Esophagus mucosa (tissue), 1 donor: ENCODE measurements around the gene MIDN. TPM values are rescaled to one million over a fixed set of nuclear protein-coding genes. Genes with fewer than 3 reads are reported as not detected.
"Not testable (repeated sequence)": the region's sequence is repeated elsewhere in the genome, so short reads cannot be mapped to it uniquely, and the experiment has no call there.

Experiments used
- ATAC-seq: fragments of 200-7000 bp; cut with Tn5 transposase; one replicate; pipeline ENCODE4 v1.9.1; 2020
- total RNA-seq: library from RNA; stranded (reverse); gene quantifications from one replicate; pipeline ENCODE4 v1.2.4, GENCODE V29; 2023
- donor health status: DM: yes; HTN: yes; CAD: no.

MIDN gene
- total RNA-seq, 1 donor from 2014 or later = 99.3 TPM

DNA sequence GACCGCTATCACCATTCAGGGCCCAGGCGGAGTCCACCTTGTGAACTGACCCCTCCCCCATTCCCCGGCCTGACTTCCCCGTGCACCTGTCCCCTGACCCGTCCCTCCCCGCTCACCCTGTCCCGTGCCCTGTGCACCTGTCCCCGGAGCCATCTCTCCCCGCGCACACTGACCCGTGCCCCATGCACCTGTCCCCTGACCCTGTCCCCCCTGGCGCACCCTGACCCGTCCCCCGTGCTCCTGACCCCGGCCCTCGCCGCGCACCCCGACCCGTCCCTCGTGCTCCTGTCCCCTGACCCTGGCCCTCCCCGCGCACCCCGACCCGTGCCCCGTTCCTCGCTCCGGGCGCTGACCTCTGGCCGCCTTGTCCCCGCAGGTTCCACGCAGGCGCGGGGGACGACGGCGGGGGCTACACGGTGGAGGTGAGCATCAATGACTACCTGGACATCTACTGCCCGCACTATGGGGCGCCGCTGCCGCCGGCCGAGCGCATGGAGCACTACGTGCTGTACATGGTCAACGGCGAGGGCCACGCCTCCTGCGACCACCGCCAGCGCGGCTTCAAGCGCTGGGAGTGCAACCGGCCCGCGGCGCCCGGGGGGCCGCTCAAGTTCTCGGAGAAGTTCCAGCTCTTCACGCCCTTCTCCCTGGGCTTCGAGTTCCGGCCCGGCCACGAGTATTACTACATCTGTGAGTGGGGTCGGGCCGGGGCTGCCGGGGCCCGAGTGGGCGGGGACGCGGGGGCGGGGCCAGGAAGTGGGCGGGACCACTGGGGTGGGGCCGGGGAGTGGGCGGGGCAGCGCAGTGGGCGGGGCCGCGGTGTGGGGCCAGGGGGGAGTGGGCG, 47.0 kb downstream of the MIDN start:
- no peak for ATAC-seq

DNA sequence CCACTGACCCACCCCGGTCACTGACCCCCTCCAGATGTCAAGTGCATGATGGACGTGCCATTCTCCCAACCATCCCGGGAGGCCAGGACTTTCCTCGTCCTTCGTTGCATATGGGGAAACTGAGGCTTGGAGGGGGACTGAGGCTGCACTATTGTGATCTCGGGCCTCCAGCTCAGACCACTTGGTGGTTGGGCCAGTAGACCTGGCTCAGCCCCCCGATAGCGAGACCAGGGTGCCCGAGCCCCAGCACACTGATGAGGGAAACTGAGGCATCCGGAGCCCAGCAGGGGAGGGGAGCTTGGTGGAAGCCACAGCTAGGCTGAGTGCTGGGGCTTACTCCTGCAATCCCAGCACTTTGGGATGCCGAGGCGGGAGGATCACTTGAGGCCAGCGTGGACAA, 47.7 kb downstream of the MIDN start:
- ATAC-seq = no peak

GRCh38 chr19:1296575-1297271, 48.3 kb downstream of the MIDN start:
- no peak for ATAC-seq

DNA sequence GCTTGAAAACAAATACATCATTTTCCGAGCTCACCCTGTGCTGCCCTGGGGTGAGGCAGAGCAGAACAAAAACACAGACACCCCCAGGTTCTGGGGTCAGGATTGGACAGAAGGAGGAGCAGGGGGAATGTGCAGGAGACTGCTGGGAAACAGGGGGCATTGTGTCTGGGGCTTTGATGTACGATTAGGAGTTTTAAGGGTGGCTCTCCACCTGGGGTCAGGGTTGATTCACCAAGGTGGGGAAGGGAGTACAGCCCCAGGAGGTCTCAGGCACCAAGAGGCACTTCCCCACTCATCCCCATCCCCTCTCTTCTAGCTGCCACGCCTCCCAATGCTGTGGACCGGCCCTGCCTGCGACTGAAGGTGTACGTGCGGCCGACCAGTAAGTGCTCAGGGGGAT, 49.9 kb downstream of the MIDN start:
- no peak for ATAC-seq

GRCh38 chr19:1299801-1300200, 51.4 kb downstream of the MIDN start:
- ATAC-seq = no peak

DNA sequence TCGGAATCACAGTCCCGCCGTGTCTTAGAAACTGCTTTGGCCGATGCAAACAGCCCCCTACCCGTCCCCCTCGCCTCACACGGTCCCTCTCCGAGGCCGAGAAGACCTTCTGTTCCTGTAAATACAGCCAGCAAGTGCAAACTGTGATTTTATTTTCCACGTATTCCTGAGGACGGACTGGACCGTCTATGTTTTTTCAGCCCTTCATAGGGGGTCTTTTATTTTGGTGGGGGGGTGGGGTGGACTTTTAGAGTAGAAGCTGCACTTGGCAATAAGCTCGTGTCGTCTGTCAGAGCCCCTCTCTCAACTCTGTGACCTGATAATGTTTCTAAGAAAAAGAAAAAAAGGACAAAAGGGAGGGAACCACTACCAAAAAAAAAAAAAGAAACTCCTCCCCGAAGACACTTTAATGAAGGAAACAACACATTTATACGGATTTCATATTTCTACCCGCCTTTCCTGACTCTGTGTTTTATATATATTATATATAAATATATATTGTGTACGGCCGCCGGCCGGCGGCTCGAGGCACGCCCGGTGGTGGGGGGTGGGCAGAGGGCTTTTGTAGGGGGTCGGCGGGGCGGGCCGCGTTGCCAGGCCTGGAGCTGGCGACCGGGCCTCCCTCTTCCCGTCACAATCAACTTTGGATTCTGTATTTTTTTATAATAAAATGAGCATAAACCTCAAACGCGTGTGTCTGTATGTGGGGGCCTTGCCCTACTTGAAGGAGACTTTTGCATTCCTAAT, 52.5 kb downstream of the MIDN start:
- no peak for ATAC-seq

DNA sequence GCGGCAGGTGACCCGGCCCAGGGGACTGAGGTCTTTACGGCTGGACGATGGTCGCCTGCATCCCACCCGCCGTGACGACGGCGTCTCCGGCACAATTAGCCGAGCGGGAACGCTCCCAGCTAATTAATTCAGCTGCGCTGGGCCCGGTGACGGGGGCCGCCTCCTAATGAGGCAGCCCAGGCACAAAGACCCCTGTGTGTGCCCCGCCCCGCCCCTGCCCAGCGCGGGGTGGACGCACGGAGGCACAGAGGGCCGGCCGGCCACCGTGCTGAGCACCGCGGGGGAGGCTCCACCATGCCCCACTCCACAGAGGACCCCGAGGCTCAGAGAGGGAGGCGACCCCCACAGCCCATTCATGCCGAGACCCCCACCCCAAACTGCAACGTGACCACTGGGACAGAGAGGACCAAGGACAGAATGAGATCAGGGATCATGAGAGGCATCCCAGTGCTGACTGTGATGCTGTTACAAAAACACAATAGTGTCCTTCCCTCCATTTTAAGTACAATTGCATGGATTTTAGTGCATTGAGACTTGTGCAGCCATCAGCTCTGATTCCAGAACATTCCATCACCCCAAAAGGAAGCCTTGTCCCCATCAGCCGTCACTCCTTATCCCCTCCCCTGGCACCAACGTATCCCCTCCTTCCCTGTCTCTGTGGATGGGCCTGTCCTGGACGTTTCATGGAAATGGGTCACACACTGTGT, 54.3 kb downstream of the MIDN start:
- ATAC-seq = no peak

DNA sequence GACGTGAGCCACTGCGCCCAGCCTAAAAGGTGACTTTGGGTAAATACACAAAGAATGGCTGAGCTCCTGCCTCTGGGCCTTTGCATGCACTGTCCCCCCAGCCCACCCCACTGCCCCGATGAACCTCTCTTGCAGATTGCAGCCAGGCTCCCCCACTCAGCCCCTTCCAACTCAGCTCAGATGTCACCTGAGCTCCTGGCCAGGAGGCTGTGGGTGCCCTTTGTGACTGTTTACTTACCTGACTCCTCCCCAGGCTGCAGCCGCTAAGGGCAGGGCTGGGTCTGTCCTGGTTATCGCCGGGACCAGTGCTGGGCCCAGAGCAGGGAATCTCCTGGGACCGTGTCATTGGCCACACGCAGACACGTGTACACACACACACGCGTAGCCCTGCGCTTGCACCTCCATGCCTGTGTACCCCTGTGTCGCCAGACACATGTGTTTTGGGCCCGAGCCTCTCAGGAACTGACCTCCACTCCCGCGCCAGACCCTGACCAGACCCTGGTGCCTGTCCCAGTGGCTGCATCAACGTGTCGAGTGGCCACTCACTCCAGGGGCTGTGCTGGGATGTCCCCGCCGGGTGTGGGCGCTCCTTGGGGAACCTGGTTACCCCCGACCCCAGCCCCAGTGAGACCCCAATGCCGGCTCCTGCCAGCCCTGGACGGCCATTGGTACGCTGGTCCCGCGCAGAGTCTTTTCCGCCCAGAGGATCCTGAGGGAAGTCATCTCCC, 56.0 kb downstream of the MIDN start:
- ATAC-seq = peak; percentile 8

- not testable (repeated sequence) for ATAC-seq
Measured at GRCh38 chr19:1305354-1305753, 57.0 kb downstream of the MIDN start.

DNA sequence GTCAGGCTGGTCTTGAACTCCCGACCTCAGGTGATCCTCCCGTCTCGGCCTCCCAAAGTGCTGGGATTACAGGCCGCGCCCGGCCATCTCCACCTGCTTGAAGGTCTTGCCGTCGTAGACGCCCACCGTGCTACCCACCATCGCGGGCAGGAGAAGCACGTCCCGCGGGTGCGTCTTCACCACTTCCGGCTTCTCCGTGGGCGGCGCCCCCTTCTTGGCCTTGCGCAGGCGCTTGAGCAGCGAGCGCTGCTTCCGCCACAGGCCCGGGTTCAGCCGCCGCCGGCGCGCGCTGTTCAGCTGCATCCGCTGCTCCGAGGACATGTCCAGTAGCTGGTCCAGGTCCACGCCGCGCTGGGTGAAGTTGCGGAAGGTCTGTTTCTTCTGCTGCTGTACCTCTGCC, 58.9 kb downstream of the MIDN start:
- ATAC-seq = no peak

DNA sequence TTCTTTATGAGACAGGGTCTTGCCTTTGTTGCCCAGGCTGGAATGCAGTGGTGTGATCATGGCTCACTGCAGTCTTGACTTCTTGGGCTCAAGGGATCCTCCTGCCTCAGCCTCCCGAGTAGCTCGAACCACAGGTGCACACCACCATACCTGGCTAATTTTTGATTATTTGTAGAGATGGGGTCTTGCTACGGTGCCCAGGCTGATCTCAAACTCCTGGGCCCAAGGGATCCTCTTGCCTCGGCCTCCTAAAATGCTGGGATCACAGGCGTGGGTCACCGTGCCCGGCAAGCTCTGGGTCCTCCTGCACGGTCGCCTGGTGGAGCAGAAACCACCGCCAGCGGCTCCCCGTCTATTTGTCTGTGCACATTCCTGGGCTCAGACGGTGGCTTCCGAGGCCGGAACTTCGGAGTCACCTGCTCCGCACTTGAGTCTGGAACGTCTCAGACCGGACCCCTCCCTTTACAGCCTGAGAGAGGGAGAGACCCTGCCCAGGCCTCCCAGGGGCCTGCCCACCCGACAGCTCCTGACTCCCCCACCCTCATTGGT, 59.4 kb downstream of the MIDN start:
- no peak for ATAC-seq

DNA sequence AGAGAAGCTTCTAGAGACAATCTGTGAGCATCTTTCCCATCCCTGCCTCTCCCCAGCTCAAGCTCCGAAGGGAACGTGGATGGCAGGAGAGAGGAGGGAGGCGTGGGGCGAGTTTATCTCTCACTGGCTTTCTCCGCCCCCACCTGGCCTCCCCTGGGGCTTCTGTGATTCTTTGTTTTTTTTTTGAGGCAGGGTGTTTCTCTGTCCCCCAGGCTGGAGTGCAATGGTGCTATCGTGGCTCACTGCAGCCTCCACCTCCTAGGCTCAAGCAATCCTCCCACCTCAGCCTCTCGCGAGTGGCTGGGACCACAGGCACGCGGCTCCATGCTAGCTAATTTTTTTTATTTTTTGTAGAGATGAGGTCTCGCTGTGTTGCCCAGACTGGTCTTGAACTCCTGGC, 60.3 kb downstream of the MIDN start:
- no peak for ATAC-seq

Other genes starting within 250 kb of the MIDN start
- gene GRIN3B, start 248.2 kb upstream of the MIDN start, total RNA-seq = not detected
- gene TMEM259, start 227.5 kb upstream of the MIDN start, total RNA-seq = 72.3 TPM
- not detected for gene RNU6-2, start 227.1 kb upstream of the MIDN start, total RNA-seq
- 183 TPM for gene CNN2, start 222.0 kb upstream of the MIDN start, total RNA-seq
- gene ABCA7, start 208.5 kb upstream of the MIDN start, total RNA-seq = 24.8 TPM
- 5.1 TPM for gene ARHGAP45, start 181.4 kb upstream of the MIDN start, total RNA-seq
- gene POLR2E, start 153.2 kb upstream of the MIDN start, total RNA-seq = 139 TPM
- 138 TPM for gene GPX4, start 144.6 kb upstream of the MIDN start, total RNA-seq
- gene SBNO2, start 74.3 kb upstream of the MIDN start, total RNA-seq = 67.5 TPM
- 35.0 TPM for gene STK11, start 42.8 kb upstream of the MIDN start, total RNA-seq
- 2.0 TPM for gene CBARP, start 10.6 kb upstream of the MIDN start, total RNA-seq
- gene ATP5F1D, start 6.8 kb upstream of the MIDN start, total RNA-seq = 251 TPM
- gene CIRBP, start 20.7 kb downstream of the MIDN start, total RNA-seq = 172 TPM
- gene FAM174C, start 26.9 kb downstream of the MIDN start, total RNA-seq = 41.2 TPM
- gene EFNA2, start 37.3 kb downstream of the MIDN start, total RNA-seq = 0.40 TPM
- 120 TPM for gene NDUFS7, start 135.3 kb downstream of the MIDN start, total RNA-seq
- gene GAMT, start 153.0 kb downstream of the MIDN start, total RNA-seq = 19.2 TPM
- gene DAZAP1, start 159.0 kb downstream of the MIDN start, total RNA-seq = 91.6 TPM
- gene RPS15, start 189.8 kb downstream of the MIDN start, total RNA-seq = 1,167 TPM
- gene APC2, start 201.5 kb downstream of the MIDN start, total RNA-seq = 0.48 TPM
- gene C19orf25, start 230.6 kb downstream of the MIDN start, total RNA-seq = 19.2 TPM
- 1.2 TPM for gene PCSK4, start 241.8 kb downstream of the MIDN start, total RNA-seq
- gene REEP6, start 242.6 kb downstream of the MIDN start, total RNA-seq = 8.5 TPM